CD1c-positive myeloid dendritic cell (primary cell): ENCODE measurements around the gene ROM1.
"Not testable (repeated sequence)": the region's sequence is repeated elsewhere in the genome, so short reads cannot be mapped to it uniquely, and the experiment has no call there.

Source experiments
- DNase-seq: peaks from one replicate; pipeline ENCODE4 v3.0.0-alpha.2; 2016; ENCODE audit errors: extremely low spot score

ROM1 gene

DNA sequence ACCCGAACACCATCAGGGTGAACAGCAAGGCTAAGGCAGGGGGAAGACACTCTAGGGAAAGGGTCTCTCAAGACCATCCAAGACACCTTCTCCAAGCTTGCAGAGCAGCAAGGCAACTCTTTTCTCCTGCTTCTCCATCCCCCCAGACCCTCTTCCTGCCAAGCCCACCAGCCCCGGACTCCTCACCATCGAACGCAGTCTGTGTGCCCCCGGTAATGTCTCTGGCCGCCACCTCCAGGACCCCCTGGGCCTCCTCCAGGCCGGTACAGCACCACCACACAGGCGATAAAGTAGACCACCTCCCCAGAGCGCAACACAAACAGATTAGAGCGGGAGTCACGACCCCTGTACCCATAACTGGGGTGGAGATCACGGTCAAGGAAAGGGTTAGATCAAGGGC lies 4.3 kb upstream of the ROM1 start:
- no peak for DNase-seq

DNA sequence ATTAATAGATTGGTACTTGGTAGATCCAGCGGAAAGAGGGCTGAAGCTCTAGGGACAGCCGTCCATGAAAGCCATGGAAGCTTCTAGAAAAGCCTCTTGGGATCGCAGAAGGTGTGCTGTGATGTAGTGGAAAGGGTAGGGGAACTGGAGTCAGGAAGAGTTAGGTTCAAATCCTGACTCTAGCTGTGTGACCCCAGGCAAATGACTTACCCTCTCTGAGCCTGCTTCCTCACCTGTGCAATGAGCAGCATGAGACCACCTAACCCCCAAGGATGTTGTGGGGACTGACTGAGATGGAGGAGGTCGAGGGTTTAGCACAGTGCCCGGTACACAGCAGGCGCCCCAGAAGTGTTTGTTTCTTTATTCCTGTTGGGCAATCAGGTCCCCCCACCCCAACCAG lies 2.7 kb upstream of the ROM1 start:
- DNase-seq, result no peak

DNA sequence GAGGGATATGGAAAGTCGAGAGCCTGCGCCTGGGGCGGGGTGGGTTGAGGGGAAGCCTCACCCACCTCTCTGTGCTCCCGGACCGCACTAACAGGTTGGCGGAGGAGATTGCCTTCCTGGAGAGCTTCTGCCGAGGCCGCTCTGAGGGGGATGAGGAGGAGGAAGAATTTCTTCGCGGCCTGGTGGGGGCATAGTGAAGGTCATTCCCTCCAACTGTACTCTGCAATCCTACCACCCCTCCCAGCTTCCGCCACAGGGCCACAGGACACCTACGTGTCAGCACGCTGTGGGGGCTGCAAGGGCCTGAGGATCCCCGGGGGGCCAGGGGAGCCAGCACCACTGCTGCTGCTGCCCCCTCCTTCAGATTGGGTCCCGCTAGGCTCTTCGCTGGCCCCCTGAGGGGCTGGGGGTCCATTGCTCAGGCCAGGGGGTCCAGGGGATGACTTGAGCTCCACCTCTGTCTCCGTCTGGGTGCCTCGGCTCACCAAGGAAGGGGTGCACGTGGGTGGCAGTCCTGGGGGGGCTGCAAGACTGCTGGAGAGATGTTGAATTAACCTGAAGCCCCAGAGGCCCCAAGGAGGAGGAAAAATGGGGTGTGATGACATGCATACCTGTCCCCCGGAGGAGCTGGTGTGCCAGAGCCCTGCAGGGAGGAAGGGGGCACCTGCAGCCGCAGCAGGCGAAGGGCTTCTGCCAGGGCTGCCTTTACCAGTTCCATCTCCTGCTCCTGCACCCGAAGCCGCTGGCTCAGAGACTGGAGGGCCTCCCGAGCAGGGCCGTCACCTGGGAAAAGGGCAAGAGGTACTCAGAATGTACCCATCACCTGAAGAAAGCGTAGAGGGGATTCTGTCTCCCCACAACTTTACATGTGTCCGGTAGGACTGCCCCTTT lies 2.0 kb upstream of the ROM1 start:
- no peak for DNase-seq

DNA sequence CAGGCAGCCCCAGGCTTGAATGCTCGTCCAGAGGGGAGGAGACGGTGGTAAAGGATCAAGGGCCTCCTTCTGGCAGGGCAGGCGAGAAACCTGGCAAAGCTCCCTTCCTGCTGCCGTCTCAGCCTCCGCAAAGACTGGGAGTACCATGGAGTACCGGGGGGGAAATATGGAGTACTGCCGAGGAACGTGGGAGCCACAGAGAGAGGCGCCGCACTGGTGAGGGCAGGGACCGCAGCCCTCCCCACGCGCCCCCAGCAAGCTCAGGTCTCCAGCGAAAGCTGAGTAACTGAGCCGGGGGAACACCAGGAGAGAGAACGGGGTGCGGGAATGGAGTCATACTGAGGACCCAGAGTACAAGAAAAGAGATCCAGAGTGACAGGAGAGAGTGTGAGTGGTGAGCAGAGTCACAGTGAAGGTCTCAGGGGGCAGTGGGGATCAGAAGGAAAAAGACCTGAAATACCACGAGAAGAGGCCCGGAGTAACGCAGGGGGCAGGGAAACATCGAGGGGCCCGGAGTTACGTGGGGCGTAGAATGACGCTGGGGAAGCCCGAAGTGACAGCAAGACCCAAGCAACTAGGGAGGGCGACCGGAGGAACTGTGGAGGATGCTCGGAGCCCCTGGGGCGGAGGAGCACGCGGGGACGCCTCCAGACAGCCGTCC lies 1.2 kb upstream of the ROM1 start:
- DNase-seq, result peak; percentile 36

DNA sequence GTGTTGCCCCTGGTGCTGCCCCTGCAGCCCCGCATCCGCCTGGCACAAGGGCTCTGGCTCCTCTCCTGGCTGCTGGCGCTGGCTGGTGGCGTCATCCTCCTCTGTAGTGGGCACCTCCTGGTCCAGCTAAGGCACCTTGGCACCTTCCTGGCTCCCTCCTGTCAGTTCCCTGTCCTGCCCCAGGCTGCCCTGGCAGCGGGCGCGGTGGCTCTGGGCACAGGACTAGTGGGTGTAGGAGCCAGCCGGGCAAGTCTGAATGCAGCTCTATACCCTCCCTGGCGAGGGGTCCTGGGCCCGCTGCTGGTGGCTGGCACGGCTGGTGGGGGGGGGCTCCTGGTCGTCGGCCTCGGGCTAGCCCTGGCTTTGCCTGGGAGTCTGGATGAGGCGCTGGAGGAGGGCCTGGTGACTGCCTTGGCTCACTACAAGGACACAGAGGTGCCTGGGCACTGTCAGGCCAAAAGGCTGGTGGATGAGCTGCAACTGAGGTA lies 278 bp downstream of the ROM1 start:
- DNase-seq, result no peak

DNA sequence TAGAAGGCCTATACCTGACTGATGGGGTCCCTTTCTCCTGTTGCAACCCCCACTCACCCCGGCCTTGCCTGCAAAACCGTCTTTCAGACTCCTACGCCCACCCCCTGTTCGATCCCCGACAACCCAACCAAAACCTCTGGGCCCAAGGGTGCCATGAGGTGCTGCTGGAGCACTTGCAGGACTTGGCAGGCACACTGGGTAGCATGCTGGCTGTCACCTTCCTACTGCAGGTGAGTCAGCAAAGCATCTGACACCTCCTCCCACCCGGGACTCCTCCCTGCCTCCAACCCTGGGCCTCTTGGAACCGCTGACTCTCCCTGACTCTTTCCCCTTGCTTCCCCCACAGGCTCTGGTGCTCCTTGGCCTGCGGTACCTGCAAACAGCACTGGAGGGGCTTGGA lies 1.2 kb downstream of the ROM1 start:
- DNase-seq, result no peak

DNA sequence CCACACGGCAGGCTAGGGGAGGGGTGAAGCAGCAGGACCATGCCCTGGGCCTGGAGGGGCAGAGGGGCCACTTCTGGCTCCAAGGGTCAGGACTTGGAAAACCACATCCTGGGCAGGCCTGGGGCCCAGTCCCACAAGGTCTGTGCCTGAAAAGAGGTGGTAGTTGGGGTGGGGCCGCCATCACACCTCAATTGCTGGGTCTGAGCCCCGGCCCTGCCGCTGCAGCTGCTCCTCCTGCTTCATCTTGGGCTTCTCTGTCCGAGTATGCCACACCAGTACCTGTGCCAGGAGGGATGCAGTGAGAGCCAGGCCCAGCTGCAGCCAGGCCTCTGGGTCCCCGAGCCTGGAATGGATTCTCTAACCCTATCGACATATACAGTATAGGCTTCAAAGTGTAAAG lies 2.5 kb downstream of the ROM1 start:
- no peak for DNase-seq

DNA sequence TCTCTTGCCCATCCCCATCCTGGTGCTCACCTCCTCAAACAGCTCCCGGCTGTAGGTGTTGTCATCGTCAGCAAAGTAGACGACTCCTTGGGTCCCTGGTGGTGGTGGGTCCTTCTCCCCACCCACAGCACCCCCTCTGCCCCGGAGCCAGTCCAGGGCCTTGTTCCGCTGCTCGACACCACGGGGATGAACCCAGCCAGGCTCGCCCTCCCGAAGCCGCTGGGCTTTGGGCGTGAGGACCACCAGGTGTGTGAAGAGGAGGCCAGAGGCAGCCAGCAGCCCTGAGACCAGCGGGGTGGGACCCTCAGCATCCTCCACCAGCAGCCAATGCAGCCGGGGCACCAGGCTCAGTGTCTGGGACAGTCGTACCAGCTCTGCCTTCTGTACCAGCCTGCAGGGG lies 3.9 kb downstream of the ROM1 start:
- DNase-seq, result not testable (repeated sequence)

DNA sequence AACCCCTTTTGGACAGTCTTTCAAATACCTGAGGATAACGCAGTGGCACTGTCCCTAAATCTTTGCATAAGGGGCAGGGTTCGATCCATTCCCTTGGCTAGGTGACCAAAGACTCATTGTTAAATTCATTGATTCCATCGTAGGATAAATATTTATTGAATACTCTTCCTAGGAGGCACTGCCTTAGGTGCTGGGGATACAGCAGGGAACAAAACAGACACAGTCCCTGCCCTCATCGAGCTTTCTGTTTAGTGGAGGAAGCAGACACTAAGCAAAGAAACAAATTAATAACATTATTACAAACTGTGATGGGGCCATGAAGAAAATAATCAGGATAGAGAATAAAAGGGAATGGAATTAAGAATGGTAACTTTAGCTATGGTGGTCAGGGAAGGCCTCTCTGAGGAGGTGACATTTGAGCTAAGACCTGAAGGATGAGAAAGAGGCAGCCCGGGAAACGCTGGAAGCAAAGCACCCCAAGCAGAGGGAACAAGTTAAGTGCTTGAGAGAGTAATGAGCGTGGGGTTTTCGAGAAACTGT lies 8.0 kb downstream of the ROM1 start:
- DNase-seq, result no peak

DNA sequence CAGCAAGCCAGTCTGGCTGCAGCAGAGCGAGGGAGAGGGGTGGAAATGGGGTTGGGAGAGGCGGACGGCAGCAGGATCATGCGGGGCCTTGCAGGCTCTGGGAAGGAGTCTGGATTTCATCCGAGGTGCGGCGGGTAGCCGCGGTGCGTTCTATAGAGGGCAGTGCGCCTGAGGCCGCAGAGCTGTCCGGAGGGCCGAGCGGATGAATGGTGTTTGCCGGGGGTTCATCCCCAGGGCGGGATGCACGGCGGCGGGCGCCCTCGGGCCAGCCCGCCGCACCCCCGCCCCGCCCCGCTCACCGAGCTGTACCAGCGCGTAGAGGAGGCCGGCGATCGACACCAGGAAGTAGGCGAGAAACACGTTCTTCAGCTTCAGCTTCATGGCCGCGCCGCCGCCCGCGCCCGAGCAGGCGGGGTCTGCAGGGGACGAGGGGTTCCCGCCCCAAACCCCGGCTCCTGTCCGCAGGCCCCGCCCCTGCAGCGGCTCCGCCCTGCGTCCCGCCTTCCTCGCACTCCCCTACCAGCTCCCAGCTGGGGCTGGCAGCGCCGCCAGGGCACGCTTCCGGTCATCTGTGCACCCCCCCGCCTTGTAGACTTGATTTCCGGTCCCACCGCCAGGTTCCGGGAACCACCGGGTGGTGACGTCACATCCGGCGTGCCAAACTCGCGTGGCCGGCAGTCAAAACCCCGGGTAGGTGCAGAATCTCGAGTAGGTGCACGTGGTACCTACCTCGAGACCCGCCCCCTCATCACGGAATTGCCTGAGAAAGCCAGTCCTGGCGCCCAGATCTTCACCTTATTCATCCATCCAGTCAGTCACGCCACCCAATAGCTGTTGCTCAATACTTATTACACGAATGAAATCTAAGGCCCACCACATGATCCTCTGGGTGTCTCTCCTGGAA lies 8.8 kb downstream of the ROM1 start, which contains the start of gene B3GAT3:
TSS of gene B3GAT3 (minus strand) at position 420 of the 904 bp plus-strand sequence. CDS start at position 381, 39 bp downstream.
- DNase-seq, result peak; percentile 98

DNA sequence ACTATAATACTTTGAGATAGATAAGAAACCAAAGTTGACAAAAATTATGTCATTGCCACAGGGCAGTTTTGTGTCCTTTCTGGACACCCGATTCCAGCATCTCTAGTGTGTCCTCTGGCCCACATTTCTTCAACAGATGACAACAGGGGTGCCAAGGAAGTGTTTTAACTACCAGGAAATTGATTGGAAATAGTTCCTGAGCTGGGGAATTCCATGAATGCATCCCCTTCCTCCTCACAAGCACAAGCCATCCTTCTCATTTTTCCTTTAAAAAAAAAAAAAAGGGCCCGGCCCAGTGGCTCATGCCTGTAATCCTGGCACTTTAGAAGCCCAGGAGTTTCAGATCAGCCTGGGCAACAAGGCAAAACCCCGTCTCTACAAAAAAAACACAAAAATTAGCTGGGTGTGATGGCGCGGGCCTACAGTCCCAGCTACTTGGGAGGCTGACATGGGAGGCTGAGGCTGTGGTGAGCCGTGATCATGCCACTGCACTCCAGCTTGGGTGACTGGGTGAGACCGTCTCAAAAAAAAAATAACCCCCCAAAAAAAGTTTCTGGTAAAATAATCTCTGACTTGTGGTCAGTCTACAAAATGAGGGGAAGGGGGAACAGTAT lies 9.5 kb downstream of the ROM1 start:
- no peak for DNase-seq

DNA sequence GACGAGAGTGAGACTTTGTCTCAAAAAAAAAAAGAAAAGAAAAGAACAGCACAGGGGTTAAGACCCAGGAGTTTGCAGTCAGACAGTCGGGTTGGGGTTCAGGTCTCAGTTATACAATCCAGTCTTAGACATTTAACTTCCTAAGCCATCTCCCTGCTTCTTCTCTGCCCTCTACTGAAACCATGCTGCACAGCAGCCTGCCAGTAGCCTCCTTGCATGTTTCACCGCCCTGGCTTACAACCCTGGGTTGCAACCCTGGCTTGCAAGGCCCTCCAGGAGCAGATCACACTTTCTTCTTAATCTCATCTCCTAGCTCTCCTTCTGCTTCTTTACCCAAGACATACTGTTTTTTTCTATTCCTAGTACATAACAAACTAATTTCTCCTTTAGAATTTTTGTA lies 14.7 kb downstream of the ROM1 start:
- no peak for DNase-seq

DNA sequence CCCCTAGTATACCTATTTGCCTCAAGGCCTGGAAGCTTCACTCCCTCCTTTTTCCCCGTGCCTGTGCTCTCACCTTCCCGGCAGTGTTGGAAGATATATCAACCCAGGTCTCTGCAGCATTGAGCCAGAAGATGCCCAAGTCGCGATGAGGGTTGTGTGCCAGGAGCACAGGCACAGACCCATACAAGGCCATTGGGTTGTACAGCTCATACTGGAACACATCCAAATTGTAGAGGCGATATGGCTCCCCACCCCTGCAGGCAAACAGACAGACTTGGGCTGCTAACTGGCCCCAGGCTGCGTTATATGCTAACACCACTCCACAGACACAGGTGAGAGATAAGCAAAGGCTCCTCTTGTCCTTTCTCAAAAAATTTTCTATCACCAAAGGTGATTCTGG lies 19.4 kb downstream of the ROM1 start:
- no peak for DNase-seq

DNA sequence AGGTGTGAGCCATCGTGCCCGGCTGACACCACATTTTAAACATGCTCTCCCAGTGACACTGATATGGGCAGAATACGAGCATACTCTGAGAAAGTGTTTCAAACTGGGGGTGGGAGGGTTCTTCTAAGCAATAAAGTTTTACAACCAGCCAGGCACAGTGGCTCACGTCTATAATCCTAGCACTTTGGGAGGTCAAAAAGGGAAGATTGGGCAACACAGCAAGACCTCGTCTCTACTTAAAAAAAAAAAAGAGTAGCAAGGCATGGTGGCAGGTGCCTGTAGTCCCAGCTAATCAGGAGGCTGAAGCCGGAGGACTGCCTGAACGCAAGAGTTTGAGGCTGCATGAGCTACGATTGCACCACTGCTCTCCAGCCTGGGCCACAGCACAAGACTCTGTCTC lies 31.2 kb downstream of the ROM1 start:
- no peak for DNase-seq

DNA sequence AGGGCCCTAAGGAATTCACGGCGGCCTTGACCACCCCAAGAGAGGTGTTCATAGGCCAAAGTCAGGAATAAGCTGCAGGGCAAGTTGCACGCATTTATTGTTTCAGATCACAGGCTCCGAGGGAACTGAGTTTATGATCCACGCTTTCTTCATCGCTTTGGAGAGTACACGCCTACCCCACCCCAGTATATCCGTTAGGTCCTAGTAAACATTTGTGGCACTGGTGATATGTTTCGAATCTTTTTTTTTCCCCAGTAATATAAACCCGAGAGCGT lies 32.6 kb downstream of the ROM1 start:
- peak; percentile 3 for DNase-seq

DNA sequence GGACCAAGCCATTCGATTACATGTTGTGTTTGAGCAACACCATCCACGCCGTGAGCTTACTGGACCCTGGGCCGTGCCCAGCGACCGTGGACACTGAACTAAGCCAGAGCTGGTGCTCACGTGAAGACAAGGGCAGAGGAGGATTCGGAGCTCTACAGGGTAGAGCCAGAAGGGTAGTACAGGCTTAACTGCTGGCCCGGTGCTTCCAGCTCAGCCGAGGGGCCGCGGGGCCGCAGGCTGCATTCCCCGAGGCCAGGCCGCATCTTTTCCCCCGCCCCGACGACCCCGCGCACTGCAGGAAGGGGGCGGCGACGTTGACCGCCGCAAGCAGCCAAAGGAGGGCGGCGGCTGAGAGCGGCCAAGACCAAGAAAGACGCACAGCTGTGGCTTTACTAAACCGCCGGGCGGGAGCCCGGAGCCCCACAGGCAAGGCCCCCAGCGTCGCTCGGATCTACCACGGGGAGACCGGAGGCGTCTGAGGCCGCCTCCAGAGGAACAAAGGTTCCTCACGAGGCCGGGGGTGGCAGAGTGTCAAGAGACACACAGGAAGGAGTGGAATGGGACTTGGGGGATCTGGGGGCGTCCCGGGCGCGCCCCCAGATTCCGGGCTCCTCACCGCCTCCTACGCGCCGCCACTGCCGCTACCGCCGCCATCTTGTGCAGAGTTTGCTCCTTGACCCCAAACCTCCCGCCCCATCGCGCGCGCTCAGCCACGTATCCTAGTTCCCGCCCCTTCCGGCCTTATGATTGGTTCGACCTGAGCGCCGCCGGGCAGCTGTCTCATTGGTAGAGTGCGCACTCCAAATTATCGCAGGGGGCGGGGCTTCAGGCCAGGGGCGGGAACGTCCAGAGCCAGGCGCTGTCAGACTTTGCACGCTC lies 33.1 kb downstream of the ROM1 start, which contains the start of gene GANAB:
TSS of gene GANAB (minus strand) at position 668 of the 879 bp plus-strand sequence. CDS start at position 654, 14 bp downstream.
- peak; percentile 99 for DNase-seq

DNA sequence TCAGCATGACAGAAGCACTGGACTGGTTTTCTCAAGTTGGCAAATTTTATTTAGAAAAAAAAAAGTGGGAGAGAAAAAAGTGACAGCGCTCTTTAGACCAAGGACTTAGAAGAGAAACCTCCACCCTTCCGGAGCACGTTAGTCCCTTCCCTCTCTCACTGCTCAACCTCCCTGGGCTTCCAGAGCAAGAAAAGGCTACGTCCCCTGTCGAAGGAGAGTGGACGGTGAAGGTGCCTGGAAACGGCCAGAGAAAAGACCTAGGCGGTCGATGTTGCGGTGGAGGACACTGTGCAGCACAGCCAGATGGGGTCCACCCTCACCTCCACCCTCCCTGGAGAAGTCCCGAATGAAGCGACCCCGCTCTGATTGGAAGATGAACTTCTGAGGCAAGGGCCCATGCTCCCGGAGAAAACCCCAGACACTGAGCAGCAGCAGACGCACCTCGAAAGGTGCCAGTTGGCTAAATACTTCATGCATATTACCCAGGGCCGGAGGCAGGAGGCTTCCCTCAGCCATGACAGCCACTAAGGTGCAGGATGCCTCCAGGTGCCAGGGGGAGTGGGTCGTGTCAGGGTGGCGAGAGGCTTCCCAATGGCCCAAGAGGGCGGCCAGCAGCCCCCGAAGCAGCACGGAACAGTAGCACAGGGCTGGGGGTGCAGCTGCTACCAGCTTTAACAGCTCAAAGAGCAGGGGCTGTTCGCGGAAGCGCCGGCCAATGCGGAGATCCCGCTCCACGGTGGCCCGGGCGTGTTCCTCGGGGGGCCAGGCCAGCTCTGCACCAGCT lies 34.0 kb downstream of the ROM1 start:
- no peak for DNase-seq

DNA sequence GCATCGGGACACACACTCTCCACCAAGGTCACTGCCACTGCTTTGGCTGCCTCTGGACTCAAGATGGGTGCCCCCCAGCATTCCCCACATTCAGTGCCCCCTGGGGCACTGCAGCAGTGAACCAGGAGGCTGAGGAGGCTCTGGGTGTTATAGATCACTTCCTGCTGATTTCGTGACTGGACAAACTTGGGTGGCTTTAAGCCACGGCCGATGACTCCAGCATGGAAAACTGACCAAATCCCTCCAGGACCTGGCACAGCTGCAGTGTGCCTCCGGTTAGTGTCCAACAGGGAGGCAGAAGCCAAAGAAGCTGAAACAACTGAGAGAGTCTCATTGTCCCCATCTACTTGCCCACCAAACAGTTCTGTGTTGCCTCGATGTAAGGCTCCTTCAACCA lies 34.5 kb downstream of the ROM1 start:
- DNase-seq, result no peak

DNA sequence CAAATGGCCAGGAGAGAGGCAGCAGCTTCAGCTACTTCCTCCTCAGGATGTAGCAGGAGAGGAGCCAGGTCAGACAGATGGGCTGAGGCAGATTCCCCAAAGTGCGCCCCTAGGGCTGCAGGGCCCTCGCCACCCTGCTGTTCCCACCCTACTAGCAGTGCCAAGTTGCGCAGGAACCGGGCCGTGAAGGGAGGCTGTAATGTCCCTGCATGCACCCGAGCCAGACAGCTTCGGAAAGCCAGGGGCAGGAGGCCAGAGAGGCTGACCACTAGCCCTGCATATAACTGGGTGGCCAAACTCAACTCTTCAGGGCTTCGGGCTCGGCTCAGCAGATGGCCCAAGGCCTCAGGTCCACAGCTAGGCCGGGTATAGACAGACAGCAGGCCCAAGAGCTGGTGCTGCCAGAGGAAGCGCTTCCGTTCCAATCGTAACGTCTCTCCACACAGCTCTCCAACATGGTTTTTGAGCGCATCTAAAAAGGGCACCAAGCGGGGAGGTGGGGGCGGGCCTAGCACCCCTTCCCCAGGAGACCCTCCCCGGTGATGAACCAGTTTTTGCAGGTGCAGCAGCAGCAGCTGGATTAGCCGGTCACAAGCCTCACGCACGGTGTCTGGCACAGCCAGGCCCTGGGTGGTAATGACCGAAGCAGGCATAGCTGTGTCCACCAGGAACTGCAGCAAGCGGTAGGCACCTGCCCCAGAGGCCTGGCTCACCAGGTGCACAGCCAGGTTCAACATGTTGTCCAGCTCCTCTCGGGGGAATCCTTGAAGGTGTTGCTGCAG lies 35.3 kb downstream of the ROM1 start:
- no peak for DNase-seq
